Ovary (tissue), 3 donors: ENCODE measurements around the gene COQ8B.
"Not testable (repeated sequence)": the region's sequence is repeated elsewhere in the genome, so short reads cannot be mapped to it uniquely, and the experiment has no call there.

Experiments
- EP300 ChIP-seq: sonication (generic); formaldehyde crosslinking; IDR thresholded peaks from one replicate; pipeline ENCODE4 v1.6.1; 2017; ENCODE audit warnings: antibody characterized with exemption
- POLR2A ChIP-seq: fragments of 450-650 bp; IDR thresholded peaks from one replicate; pipeline ENCODE4 v1.6.1; 2017; ENCODE audit warnings: antibody characterized with exemption, mild to moderate bottlenecking, moderate library complexity
- TF ChIP-seq, protein P1 (sequence below), 3 donors: fragments of 450-650 bp in 2 of 3; fragments of 200-600 bp in 1 of 3; IDR thresholded peaks; one replicate each; pipeline versions ENCODE4 v1.5.1 to v1.8.0; 2016 to 2022; ENCODE audit warnings: antibody characterized with exemption in 3 of 3, mild to moderate bottlenecking in 1 of 3
- donor health status: DM: no; HTN: no; CAD: no.

GRCh38 chr19:40730065-40730464 is 13.4 kb upstream of the COQ8B start:
- TF ChIP-seq, protein P1, sequence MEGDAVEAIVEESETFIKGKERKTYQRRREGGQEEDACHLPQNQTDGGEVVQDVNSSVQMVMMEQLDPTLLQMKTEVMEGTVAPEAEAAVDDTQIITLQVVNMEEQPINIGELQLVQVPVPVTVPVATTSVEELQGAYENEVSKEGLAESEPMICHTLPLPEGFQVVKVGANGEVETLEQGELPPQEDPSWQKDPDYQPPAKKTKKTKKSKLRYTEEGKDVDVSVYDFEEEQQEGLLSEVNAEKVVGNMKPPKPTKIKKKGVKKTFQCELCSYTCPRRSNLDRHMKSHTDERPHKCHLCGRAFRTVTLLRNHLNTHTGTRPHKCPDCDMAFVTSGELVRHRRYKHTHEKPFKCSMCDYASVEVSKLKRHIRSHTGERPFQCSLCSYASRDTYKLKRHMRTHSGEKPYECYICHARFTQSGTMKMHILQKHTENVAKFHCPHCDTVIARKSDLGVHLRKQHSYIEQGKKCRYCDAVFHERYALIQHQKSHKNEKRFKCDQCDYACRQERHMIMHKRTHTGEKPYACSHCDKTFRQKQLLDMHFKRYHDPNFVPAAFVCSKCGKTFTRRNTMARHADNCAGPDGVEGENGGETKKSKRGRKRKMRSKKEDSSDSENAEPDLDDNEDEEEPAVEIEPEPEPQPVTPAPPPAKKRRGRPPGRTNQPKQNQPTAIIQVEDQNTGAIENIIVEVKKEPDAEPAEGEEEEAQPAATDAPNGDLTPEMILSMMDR (IDR thresholded peaks at IDR 0.05), result not testable (repeated sequence)
- TF ChIP-seq POLR2A, EP300: not testable (repeated sequence)
